CD4-positive, alpha-beta T cell treated with Interleukin-17A for 4 hours (primary cell): ENCODE measurements around the gene PCSK9.

ENCODE experiments used
- DNase-seq: peaks from one replicate; pipeline ENCODE4 v3.0.0-alpha.2; 2020; ENCODE audit warnings: mixed read lengths

PCSK9 gene

GRCh38 chr1:55044617-55045397, 5.5 kb downstream of the PCSK9 start:
- DNase-seq, result no peak

GRCh38 chr1:55045430-55045829, 6.1 kb downstream of the PCSK9 start:
- DNase-seq, result no peak

- DNase-seq, result no peak
These were observed 7.5 kb downstream of the PCSK9 start for GRCh38 chr1:55046871-55047270.

- DNase-seq, result no peak
These were observed 8.3 kb downstream of the PCSK9 start for GRCh38 chr1:55047611-55048010.

- no peak for DNase-seq
These were observed 9.3 kb downstream of the PCSK9 start for GRCh38 chr1:55048453-55049270.

- no peak for DNase-seq
These were observed 10.0 kb downstream of the PCSK9 start for GRCh38 chr1:55049271-55049913.

- DNase-seq, result no peak
These were observed 10.5 kb downstream of the PCSK9 start for GRCh38 chr1:55049914-55050278.

GRCh38 chr1:55050283-55050682, 10.9 kb downstream of the PCSK9 start:
- DNase-seq, result no peak

- DNase-seq, result no peak
These were observed 11.8 kb downstream of the PCSK9 start for GRCh38 chr1:55051169-55051568.

- DNase-seq, result no peak
These were observed 12.3 kb downstream of the PCSK9 start for GRCh38 chr1:55051621-55052020.

GRCh38 chr1:55052221-55053142, 13.1 kb downstream of the PCSK9 start:
- DNase-seq, result no peak

GRCh38 chr1:55053265-55053954, 14.1 kb downstream of the PCSK9 start:
- DNase-seq, result no peak

- no peak for DNase-seq
These were observed 15.0 kb downstream of the PCSK9 start for GRCh38 chr1:55054396-55054795.

GRCh38 chr1:55055084-55055882, 15.9 kb downstream of the PCSK9 start:
- DNase-seq, result no peak

- DNase-seq, result no peak
These were observed 16.7 kb downstream of the PCSK9 start for GRCh38 chr1:55055951-55056631.

- DNase-seq, result no peak
These were observed 17.3 kb downstream of the PCSK9 start for GRCh38 chr1:55056632-55056992.

- DNase-seq, result no peak
These were observed 18.1 kb downstream of the PCSK9 start for GRCh38 chr1:55057270-55057955.

GRCh38 chr1:55057956-55058298, 18.6 kb downstream of the PCSK9 start:
- no peak for DNase-seq

- no peak for DNase-seq
These were observed 20.2 kb downstream of the PCSK9 start for GRCh38 chr1:55059302-55060132.
